Measurements from ENCODE around the gene ACSF2. TPM values are rescaled to one million over a fixed set of nuclear protein-coding genes. Genes with fewer than 3 reads are reported as not detected.
"Not testable (repeated sequence)": the region's sequence is repeated elsewhere in the genome, so short reads cannot be mapped to it uniquely, and the experiment has no call there.

Gene ACSF2
- total RNA-seq, 1 donor from 2014 or later = 34.5 TPM

DNA sequence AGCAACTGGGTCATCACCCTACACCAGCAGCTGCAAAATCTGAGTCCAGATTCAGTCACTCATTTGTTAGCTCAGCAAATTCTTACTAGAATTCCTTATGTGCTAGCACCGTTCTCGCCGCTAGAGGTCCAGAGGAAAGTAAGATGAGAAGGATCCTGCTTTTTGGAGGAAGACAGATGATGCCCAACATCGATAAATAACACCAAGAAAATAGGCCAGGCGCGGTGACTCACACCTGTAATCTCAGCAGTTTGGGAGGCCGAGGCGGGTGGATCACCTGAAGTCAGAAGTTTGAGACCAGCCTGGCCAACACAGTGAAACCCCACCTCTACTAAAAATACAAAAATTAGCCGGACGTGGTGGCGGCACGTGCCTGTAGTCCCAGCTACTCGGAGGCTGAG lies 46.7 kb downstream of the ACSF2 start:
- H3K4me3 Mint-ChIP-seq; H3K9me3 Mint-ChIP-seq; DNase-seq (ENCODE audit: low read depth, low spot score); H3K4me1 Mint-ChIP-seq; H3K36me3 Mint-ChIP-seq (ENCODE audit: low read depth); H3K27ac Mint-ChIP-seq (ENCODE audit: unreplicated experiment): not testable (repeated sequence)
- TF ChIP-seq, protein P1, sequence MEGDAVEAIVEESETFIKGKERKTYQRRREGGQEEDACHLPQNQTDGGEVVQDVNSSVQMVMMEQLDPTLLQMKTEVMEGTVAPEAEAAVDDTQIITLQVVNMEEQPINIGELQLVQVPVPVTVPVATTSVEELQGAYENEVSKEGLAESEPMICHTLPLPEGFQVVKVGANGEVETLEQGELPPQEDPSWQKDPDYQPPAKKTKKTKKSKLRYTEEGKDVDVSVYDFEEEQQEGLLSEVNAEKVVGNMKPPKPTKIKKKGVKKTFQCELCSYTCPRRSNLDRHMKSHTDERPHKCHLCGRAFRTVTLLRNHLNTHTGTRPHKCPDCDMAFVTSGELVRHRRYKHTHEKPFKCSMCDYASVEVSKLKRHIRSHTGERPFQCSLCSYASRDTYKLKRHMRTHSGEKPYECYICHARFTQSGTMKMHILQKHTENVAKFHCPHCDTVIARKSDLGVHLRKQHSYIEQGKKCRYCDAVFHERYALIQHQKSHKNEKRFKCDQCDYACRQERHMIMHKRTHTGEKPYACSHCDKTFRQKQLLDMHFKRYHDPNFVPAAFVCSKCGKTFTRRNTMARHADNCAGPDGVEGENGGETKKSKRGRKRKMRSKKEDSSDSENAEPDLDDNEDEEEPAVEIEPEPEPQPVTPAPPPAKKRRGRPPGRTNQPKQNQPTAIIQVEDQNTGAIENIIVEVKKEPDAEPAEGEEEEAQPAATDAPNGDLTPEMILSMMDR (conservative IDR thresholded peaks at IDR 0.05) = peak; percentile 35
- H3K27me3 Mint-ChIP-seq (ENCODE audit: low read depth) = peaks cover 36% of the 10 kb centered on the region

DNA sequence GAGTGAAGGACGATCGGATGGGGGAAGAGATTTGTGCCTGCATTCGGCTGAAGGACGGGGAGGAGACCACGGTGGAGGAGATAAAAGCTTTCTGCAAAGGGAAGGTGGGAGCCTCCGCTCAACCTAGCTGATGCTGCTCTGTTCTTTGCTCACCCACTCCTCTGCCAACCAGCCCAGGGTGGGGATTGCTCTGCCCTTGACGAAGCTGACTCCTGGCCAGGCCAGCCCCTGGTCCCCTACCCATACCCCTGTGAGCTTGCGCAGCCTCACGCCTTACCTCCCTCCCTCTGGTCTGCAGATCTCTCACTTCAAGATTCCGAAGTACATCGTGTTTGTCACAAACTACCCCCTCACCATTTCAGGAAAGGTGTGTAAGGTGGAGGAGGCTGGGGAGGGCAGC lies 47.9 kb downstream of the ACSF2 start:
- TF ChIP-seq, protein P1 (conservative IDR thresholded peaks at IDR 0.05) = no peak
- DNase-seq (ENCODE audit: low read depth, low spot score) = no peak
- peaks cover 32% of the 10 kb centered on the region for H3K27me3 Mint-ChIP-seq (ENCODE audit: low read depth)
- H3K9me3 Mint-ChIP-seq = no peaks in the 10 kb centered on the region
- no peak overlapping the region for H3K27ac Mint-ChIP-seq (ENCODE audit: unreplicated experiment)
- no peaks in the 10 kb centered on the region for H3K36me3 Mint-ChIP-seq (ENCODE audit: low read depth)
- H3K4me3 Mint-ChIP-seq = no peak overlapping the region
- peaks cover 7% of the 10 kb centered on the region for H3K4me1 Mint-ChIP-seq

DNA sequence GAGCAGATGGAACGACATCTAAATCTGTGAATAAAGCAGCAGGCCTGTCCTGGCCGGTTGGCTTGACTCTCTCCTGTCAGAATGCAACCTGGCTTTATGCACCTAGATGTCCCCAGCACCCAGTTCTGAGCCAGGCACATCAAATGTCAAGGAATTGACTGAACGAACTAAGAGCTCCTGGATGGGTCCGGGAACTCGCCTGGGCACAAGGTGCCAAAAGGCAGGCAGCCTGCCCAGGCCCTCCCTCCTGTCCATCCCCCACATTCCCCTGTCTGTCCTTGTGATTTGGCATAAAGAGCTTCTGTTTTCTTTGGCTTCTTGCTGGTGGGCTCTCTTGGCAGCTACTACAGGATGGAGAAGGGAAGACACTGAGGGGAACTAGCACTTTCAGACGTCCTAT lies 48.5 kb downstream of the ACSF2 start:
- TF ChIP-seq, protein P1 (conservative IDR thresholded peaks at IDR 0.05) = no peak
- H3K36me3 Mint-ChIP-seq (ENCODE audit: low read depth) = no peaks in the 10 kb centered on the region
- DNase-seq (ENCODE audit: low read depth, low spot score) = no peak
- peaks cover 26% of the 10 kb centered on the region for H3K27me3 Mint-ChIP-seq (ENCODE audit: low read depth)
- H3K4me3 Mint-ChIP-seq = no peak overlapping the region
- no peak overlapping the region for H3K27ac Mint-ChIP-seq (ENCODE audit: unreplicated experiment)
- no peaks in the 10 kb centered on the region for H3K9me3 Mint-ChIP-seq
- peaks cover 12% of the 10 kb centered on the region for H3K4me1 Mint-ChIP-seq

DNA sequence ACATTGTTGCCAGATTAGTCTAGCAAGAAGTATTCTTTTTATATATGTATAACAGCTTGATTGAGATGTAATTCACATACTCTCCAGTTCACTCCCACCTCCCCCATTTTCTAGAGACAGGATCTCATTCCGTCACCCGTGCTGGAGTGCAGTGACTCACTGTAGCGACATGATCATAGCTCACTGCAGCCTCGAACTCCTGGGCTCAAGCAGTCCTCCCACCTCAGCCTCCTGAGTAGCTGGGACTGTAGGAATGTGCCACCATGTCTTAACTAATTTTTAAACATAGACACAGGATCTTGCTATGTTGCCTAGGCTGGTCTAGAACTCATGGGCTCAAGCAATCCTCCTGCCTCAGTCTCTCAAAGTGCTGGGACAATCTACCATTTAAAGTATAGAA lies 49.3 kb downstream of the ACSF2 start:
- Mint-ChIP-seq H3K36me3 (ENCODE audit: low read depth) (no peaks in the 10 kb centered on the region), H3K4me1 (peaks cover 21% of the 10 kb centered on the region), H3K27me3 (ENCODE audit: low read depth) (peaks cover 20% of the 10 kb centered on the region), H3K4me3 (no peak overlapping the region), H3K27ac (ENCODE audit: unreplicated experiment) (no peak overlapping the region), H3K9me3 (no peaks in the 10 kb centered on the region)
- TF ChIP-seq, protein P1 (conservative IDR thresholded peaks at IDR 0.05) = no peak
- DNase-seq (ENCODE audit: low read depth, low spot score) = no peak

DNA sequence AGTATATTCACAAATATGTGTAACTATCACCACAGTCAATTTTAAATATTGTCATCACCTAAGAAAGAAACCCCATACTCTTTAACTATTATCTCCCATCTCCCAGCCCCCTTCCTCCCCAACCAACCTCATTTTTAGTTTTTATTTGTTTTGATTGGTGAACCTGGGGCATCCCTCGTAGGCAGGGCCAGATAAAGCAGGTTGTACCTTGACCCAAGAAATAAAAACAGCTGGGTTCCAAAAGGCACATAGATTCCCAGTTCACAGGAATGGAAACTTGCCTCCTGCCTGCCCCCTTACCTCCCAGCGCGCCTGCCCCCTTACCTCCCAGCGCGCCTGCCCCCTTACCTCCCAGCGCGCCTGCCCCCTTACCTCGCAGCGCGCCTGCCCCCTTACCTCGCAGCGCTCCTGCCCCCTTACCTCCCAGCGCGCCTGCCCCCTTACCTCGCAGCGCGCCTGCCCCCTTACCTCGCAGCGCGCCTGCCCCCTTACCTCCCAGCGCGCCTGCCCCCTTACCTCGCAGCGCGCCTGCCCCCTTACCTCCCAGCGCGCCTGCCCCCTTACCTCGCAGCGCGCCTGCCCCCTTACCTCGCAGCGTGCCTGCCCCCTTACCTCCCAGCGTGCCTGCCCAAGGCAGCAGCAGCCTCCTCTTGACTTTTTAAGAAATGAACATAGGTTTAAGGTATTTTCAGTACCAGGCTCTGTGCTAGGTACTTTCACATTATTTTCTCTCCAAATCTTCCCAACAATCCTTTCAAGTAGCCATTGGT lies 49.9 kb downstream of the ACSF2 start:
- not testable (repeated sequence) for DNase-seq (ENCODE audit: low read depth, low spot score); H3K36me3 Mint-ChIP-seq (ENCODE audit: low read depth); H3K9me3 Mint-ChIP-seq; H3K27ac Mint-ChIP-seq (ENCODE audit: unreplicated experiment); H3K4me3 Mint-ChIP-seq
- Mint-ChIP-seq H3K4me1 (peaks cover 23% of the 10 kb centered on the region), H3K27me3 (ENCODE audit: low read depth) (peaks cover 15% of the 10 kb centered on the region)

DNA sequence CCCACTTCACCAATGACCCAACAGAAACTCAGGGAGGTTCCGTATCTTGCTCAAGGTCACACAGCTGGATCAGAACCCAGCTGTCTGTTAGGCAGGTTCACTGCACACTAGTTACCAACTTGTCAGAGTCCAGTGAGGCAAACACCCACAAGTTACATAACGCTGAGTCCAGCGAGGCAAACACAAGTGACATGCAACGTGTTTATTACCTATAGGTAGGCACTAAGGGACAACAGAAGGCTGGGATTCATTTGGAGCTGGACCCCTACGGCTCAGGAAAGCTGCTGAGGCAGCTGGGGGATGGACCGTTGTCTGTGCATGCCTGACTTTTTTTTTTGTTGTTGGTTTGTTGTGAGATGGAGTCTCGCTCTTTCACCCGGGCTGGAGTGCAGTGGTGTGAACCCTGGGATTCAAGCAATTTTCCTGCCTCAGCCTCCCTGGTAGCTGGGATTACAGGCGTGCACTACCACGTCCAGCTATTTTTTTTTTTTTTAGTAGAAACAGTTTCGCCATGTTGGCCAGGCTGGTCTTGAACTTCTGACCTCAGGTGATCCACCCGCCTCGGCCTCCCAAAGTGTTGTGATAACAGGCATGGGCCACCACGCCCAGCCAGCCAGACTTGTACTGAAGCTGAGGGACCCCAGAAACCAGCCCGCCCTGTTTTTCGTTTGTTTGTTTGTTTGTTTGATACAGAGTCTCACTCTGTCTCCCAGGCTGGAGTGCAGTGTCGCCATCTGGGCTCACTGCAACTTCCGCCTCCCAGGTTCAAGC lies 50.7 kb downstream of the ACSF2 start:
- no peak for DNase-seq (ENCODE audit: low read depth, low spot score)
- H3K27ac Mint-ChIP-seq (ENCODE audit: unreplicated experiment) = no peak overlapping the region
- H3K36me3 Mint-ChIP-seq (ENCODE audit: low read depth) = no peaks in the 10 kb centered on the region
- peaks cover 23% of the 10 kb centered on the region for H3K4me1 Mint-ChIP-seq
- TF ChIP-seq, protein P1 (conservative IDR thresholded peaks at IDR 0.05) = no peak
- peaks cover 13% of the 10 kb centered on the region for H3K27me3 Mint-ChIP-seq (ENCODE audit: low read depth)
- no peaks in the 10 kb centered on the region for H3K9me3 Mint-ChIP-seq
- peak overlapping the region; percentile 34 for H3K4me3 Mint-ChIP-seq
